MCF 10A (cell line): ENCODE data around the gene COMP. TPM values are rescaled to one million over a fixed set of nuclear protein-coding genes. Genes with fewer than 3 reads are reported as not detected.

ENCODE experiments used
- BruUV-seq: library from RNA; stranded (reverse); fragments of 400-500 nt; replicated peaks from 2 replicates; lab custom pipeline; 2021; lab: Mats Ljungman, UMichigan
- CTCF ChIA-PET: fragments of 300-600 bp; sonication (Branson Sonifier 250); formaldehyde crosslinking; extraction: SDS; loops from one replicate; lab custom pipeline; 2021; ENCODE audit warnings: antibody characterized with exemption, inconsistent platforms; lab: Yijun Ruan, JAX
- POLR2A ChIA-PET: fragments of 300-600, 350-650 bp; sonication (Branson Sonifier 250); formaldehyde crosslinking; extraction: SDS; loops from one replicate; lab custom pipeline; 2020; ENCODE audit warnings: antibody characterized with exemption, inconsistent platforms; lab: Yijun Ruan, JAX
- DNase-seq: peaks from one replicate; pipeline ENCODE4 v3.0.0-alpha.2; 2018; ENCODE audit not compliant: unreplicated experiment
- H3K27ac Mint-ChIP-seq: one replicate; pipeline ENCODE4 v1.8.0; 2022; ENCODE audit warnings: mild to moderate bottlenecking, low read depth, mixed read lengths; ENCODE audit not compliant: unreplicated experiment
- H3K27me3 Mint-ChIP-seq: one replicate; pipeline ENCODE4 v1.8.0; 2022; ENCODE audit warnings: mixed read lengths; ENCODE audit not compliant: insufficient read depth, unreplicated experiment
- H3K36me3 Mint-ChIP-seq: one replicate; pipeline ENCODE4 v1.8.0; 2022; ENCODE audit warnings: mild to moderate bottlenecking, moderate library complexity, mixed read lengths; ENCODE audit not compliant: insufficient read depth, unreplicated experiment
- H3K4me1 Mint-ChIP-seq: one replicate; pipeline ENCODE4 v1.8.0; 2022; ENCODE audit warnings: mixed read lengths; ENCODE audit not compliant: insufficient read depth, unreplicated experiment
- H3K4me3 Mint-ChIP-seq: one replicate; pipeline ENCODE4 v1.8.0; 2022; ENCODE audit warnings: mild to moderate bottlenecking, moderate library complexity, mixed read lengths; ENCODE audit not compliant: unreplicated experiment
- H3K9me3 Mint-ChIP-seq: one replicate; pipeline ENCODE4 v1.8.0; 2022; ENCODE audit warnings: mixed read lengths; ENCODE audit not compliant: unreplicated experiment
- CTCF ChIP-seq: fragments of 200-600 bp; IDR thresholded peaks from one replicate; pipeline ENCODE4 v1.8.0; 2022; ENCODE audit warnings: antibody characterized with exemption, mild to moderate bottlenecking; ENCODE audit not compliant: unreplicated experiment
- intact Hi-C: fragments of 100-400 bp; cut with micrococcal nuclease; formaldehyde crosslinking; loops from 2 replicates; pipeline ENCODE4 v1.14.1; 2022
- total RNA-seq: library from RNA; stranded (reverse); gene quantifications from 2 replicates; pipeline ENCODE4 v1.2.3, GENCODE V29; 2022

The COMP gene
- total RNA-seq, 1 experiment from 2014 or later, result not detected

GRCh38 chr19:18733196-18733647, 57.9 kb downstream of the COMP start:
- CTCF ChIA-PET, result interaction anchor here (0.6 to 0.7 kb wide), 2 partner anchors 130 to 437 kb away, joined by 3 read pairs; no protein-coding TSS in a partner anchor
- no peaks in the 10 kb centered on the region for H3K9me3 Mint-ChIP-seq
- H3K36me3 Mint-ChIP-seq, result peaks cover 15% of the 10 kb centered on the region
- POLR2A ChIA-PET, result interaction anchor here (0.8 kb wide), 1 partner anchor 176 kb away, joined by 3 read pairs; the partner anchor contains the start of gene KXD1
- no peaks in the 10 kb centered on the region for H3K4me1 Mint-ChIP-seq
- no peak overlapping the region for H3K4me3 Mint-ChIP-seq
- intact Hi-C loops, result no loop called here
- TF ChIP-seq CTCF, result no peak
- BruUV-seq, result no TSS peak
- no peak for DNase-seq
- H3K27ac Mint-ChIP-seq, result no peak overlapping the region
- no peaks in the 10 kb centered on the region for H3K27me3 Mint-ChIP-seq

Other genes with a start within 250 kb of the COMP start
- 142 and 154 TPM in 2 replicates for gene FKBP8, start 247.7 kb downstream of the COMP start, total RNA-seq
- gene KXD1, start 233.4 kb downstream of the COMP start, total RNA-seq, result 120 and 126 TPM in 2 replicates
- gene UBA52, start 219.4 kb downstream of the COMP start, total RNA-seq, result 1,330 and 1,392 TPM in 2 replicates
- gene REX1BD, start 202.5 kb downstream of the COMP start, total RNA-seq, result 29.6 and 49.3 TPM in 2 replicates
- 4.3 and 4.8 TPM in 2 replicates for gene CRLF1, start 184.5 kb downstream of the COMP start, total RNA-seq
- gene TMEM59L, start 178.4 kb downstream of the COMP start, total RNA-seq, result 0.33 and 0.64 TPM in 2 replicates
- 6.6 and 8.9 TPM in 2 replicates for gene KLHL26, start 154.3 kb downstream of the COMP start, total RNA-seq
- 8.6 and 11.1 TPM in 2 replicates for gene CRTC1, start 107.6 kb downstream of the COMP start, total RNA-seq
- 79.8 and 85.0 TPM in 2 replicates for gene UPF1, start 40.7 kb upstream of the COMP start, total RNA-seq
- not detected in 2 replicates for gene CERS1, start 104.9 kb upstream of the COMP start, total RNA-seq
- gene COPE, start 128.1 kb upstream of the COMP start, total RNA-seq, result 310 and 456 TPM in 2 replicates
- gene DDX49, start 128.4 kb upstream of the COMP start, total RNA-seq, result 87.7 and 98.8 TPM in 2 replicates
- 57.9 and 58.9 TPM in 2 replicates for gene HOMER3, start 149.9 kb upstream of the COMP start, total RNA-seq
- 69.1 and 75.8 TPM in 2 replicates for gene SUGP2, start 242.2 kb upstream of the COMP start, total RNA-seq
- 24.8 and 37.1 TPM in 2 replicates for gene ARMC6, start 242.3 kb upstream of the COMP start, total RNA-seq